Liver (tissue), 9 donors: ENCODE data around the gene PDZD2. TPM values are rescaled to one million over a fixed set of nuclear protein-coding genes. Genes with fewer than 3 reads are reported as not detected.

ENCODE experiments used
- DNase-seq: peaks from one replicate; pipeline ENCODE4 v3.0.0-alpha.2; 2017; ENCODE audit warnings: low spot score
- H3K27ac ChIP-seq, 2 donors: one replicate each; pipeline ENCODE4 v1.7.0; 2013; ENCODE audit warnings: inconsistent platforms in 2 of 2, low read length in 2 of 2, control low read depth in 1 of 2, low read depth in 1 of 2, mild to moderate bottlenecking in 1 of 2
- H3K27me3 ChIP-seq, 4 donors: one replicate each; pipeline versions ENCODE4 v1.6.1 to v1.7.0; 2013; ENCODE audit warnings: low read length in 3 of 4, inconsistent platforms in 1 of 4, mild to moderate bottlenecking in 1 of 4, moderate library complexity in 1 of 4; ENCODE audit not compliant: control insufficient read depth in 4 of 4, insufficient read depth in 4 of 4
- H3K36me3 ChIP-seq, 4 donors: one replicate each; pipeline versions ENCODE4 v1.6.1 to v1.7.0; 2013; ENCODE audit warnings: low read length in 3 of 4, mild to moderate bottlenecking in 3 of 4, low read depth in 1 of 4, moderate library complexity in 1 of 4; ENCODE audit not compliant: control insufficient read depth in 4 of 4, insufficient read depth in 3 of 4
- H3K4me1 ChIP-seq, 4 donors: one replicate each; pipeline versions ENCODE4 v1.6.1 to v1.7.0; 2013; ENCODE audit warnings: low read length in 3 of 4, mild to moderate bottlenecking in 3 of 4, moderate library complexity in 1 of 4; ENCODE audit not compliant: control insufficient read depth in 4 of 4, insufficient read depth in 4 of 4
- H3K4me3 ChIP-seq, 3 donors: one replicate each; pipeline versions ENCODE4 v1.6.1 to v1.7.0; 2013; ENCODE audit warnings: low read length in 3 of 3, control low read depth in 1 of 3, low read depth in 1 of 3, mild to moderate bottlenecking in 1 of 3
- H3K9ac ChIP-seq, 2 donors: one replicate each; pipeline ENCODE4 v1.7.0; 2013; ENCODE audit warnings: low read length in 2 of 2, mild to moderate bottlenecking in 2 of 2, moderate library complexity in 2 of 2, control low read depth in 1 of 2, low read depth in 1 of 2
- H3K9me3 ChIP-seq, 4 donors: one replicate each; pipeline versions ENCODE4 v1.6.1 to v1.7.0; 2013; ENCODE audit warnings: low read length in 3 of 4; ENCODE audit not compliant: control insufficient read depth in 4 of 4
- EGR1 ChIP-seq, 2 donors: IDR thresholded peaks; 2 replicates each; pipeline ENCODE4 v1.6.1; 2016 to 2018; ENCODE audit warnings: antibody characterized with exemption in 2 of 2, low read depth in 2 of 2
- FOXA1 ChIP-seq: IDR thresholded peaks from 2 replicates; pipeline ENCODE4 v1.6.1; 2016; ENCODE audit warnings: antibody characterized with exemption
- FOXA2 ChIP-seq: IDR thresholded peaks from 2 replicates; pipeline ENCODE4 v1.6.1; 2016; ENCODE audit warnings: antibody characterized with exemption
- GABPA ChIP-seq, 2 donors: IDR thresholded peaks in 1 of 2; conservative IDR thresholded peaks in 1 of 2; 2 replicates each; pipeline ENCODE4 v1.6.1; 2016; ENCODE audit warnings: antibody characterized with exemption in 2 of 2, mild to moderate bottlenecking in 1 of 2, moderate library complexity in 1 of 2
- HNF4A ChIP-seq, 2 donors: conservative IDR thresholded peaks; 2 replicates each; pipeline ENCODE4 v1.6.1; 2016; ENCODE audit warnings: antibody characterized with exemption in 2 of 2, mild to moderate bottlenecking in 2 of 2
- HNF4G ChIP-seq: IDR thresholded peaks from 2 replicates; pipeline ENCODE4 v1.6.1; 2016; ENCODE audit warnings: antibody characterized with exemption
- JUND ChIP-seq, 2 donors: IDR thresholded peaks; 2 replicates each; pipeline ENCODE4 v1.6.1; 2016; ENCODE audit warnings: antibody characterized with exemption in 2 of 2
- NR2F2 ChIP-seq: IDR thresholded peaks from 2 replicates; pipeline ENCODE4 v1.6.1; 2016; ENCODE audit warnings: antibody characterized with exemption
- RXRA ChIP-seq, 2 donors: IDR thresholded peaks; 2 replicates each; pipeline ENCODE4 v1.6.1; 2017 to 2018; ENCODE audit warnings: antibody characterized with exemption in 2 of 2, mild to moderate bottlenecking in 1 of 2
- YY1 ChIP-seq: IDR thresholded peaks from 2 replicates; pipeline ENCODE4 v1.6.1; 2016; ENCODE audit warnings: antibody characterized with exemption, mild to moderate bottlenecking
- WGBS: extraction: QIAGEN DNeasy Blood & Tissue Kit; methylation state at CpG from one replicate; pipeline ENCODE4 v1.1.7; 2013; 5-methylcytosine and 5-hydroxymethylcytosine counted together
- polyA plus RNA-seq, 2 donors: library from polyadenylated mRNA; stranded (reverse) in 1 of 2; unstranded in 1 of 2; fragments of 200-250 nt in 1 of 2; fragments of >200 nt in 1 of 2; fragmentation: Nextera tagmentation in 1 of 2; extraction: Ambion mirVana in 1 of 2; gene quantifications; one replicate each; pipeline versions ENCODE4 v1.2.1 to v1.2.3, GENCODE V29; 2013 to 2015
- total RNA-seq, 2 donors: library from RNA; depleted of rRNA; stranded (reverse); fragments of >200 nt; gene quantifications; one replicate each; pipeline ENCODE4 v1.2.3, GENCODE V29; 2014
- TF ChIP-seq, protein P1 (sequence below): IDR thresholded peaks from 2 replicates; pipeline ENCODE4 v1.6.1; 2016; ENCODE audit warnings: antibody characterized with exemption
- TF ChIP-seq, protein P2 (sequence below): fragments of 150-350 bp; IDR thresholded peaks from 2 replicates; pipeline ENCODE4 v1.5.1; 2017; ENCODE audit warnings: improper control_type of control experiment, low read depth, low read length; ENCODE audit not compliant: missing input control
- TF ChIP-seq, protein P3 (sequence below): IDR thresholded peaks from 2 replicates; pipeline ENCODE4 v1.6.1; 2016; ENCODE audit warnings: antibody characterized with exemption
- TF ChIP-seq, protein P4 (sequence below): IDR thresholded peaks from 2 replicates; pipeline ENCODE4 v1.6.1; 2016; ENCODE audit warnings: antibody characterized with exemption, mild to moderate bottlenecking
- donor health status: healthy.
- donor health status: healthy.
- donor health status: healthy.
- donor health status: healthy.
- donor health status: healthy.

The PDZD2 gene
- total and polyA plus RNA-seq, 4 donors = 0.27 to 1.1 (median 0.54) TPM

DNA sequence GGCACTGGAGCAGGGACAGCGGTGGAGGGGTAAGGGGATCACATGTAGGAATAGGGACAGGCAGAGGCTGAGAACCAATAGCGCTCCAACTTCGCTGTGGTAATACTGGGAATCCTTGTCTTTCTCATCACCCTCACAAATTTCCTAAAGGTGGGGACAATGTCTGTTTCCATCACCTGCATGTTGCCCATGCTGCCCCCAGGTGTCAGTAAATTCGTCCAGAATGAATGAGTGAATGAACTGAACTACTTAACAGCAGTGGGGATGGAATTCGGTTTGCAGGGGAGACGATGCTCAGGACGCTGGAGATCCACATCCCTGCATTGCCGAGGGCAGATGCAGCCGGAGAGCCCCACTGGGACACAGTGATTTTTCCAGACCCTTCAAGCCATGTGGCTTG lies 129.9 kb downstream of the PDZD2 start:
- Histone ChIP-seq H3K36me3 (no peaks in the 10 kb centered on the region), H3K27ac (no peak overlapping the region), H3K9me3 (no peaks in the 10 kb centered on the region), H3K4me1 (no peaks in the 10 kb centered on the region), H3K27me3 (peaks cover 0 to 4% (median 0%) of the 10 kb centered on the region in 4 donors), H3K4me3 (no peak overlapping the region), H3K9ac (no peak overlapping the region)
- TF ChIP-seq GABPA (IDR thresholded peaks at IDR 0.05 in 1 of 2, conservative IDR thresholded peaks at IDR 0.05 in 1 of 2) (no peak), FOXA1 (no peak), EGR1 (IDR thresholded peaks at IDR 0.05; ENCODE audit: low read depth in 2 of 2) (no peak), HNF4G (no peak), YY1 (no peak), FOXA2 (no peak), NR2F2 (no peak), JUND (IDR thresholded peaks at IDR 0.05) (no peak), RXRA (IDR thresholded peaks at IDR 0.05) (no peak)
- TF ChIP-seq, protein P1, sequence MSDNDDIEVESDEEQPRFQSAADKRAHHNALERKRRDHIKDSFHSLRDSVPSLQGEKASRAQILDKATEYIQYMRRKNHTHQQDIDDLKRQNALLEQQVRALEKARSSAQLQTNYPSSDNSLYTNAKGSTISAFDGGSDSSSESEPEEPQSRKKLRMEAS = no peak
- TF ChIP-seq, protein P2, sequence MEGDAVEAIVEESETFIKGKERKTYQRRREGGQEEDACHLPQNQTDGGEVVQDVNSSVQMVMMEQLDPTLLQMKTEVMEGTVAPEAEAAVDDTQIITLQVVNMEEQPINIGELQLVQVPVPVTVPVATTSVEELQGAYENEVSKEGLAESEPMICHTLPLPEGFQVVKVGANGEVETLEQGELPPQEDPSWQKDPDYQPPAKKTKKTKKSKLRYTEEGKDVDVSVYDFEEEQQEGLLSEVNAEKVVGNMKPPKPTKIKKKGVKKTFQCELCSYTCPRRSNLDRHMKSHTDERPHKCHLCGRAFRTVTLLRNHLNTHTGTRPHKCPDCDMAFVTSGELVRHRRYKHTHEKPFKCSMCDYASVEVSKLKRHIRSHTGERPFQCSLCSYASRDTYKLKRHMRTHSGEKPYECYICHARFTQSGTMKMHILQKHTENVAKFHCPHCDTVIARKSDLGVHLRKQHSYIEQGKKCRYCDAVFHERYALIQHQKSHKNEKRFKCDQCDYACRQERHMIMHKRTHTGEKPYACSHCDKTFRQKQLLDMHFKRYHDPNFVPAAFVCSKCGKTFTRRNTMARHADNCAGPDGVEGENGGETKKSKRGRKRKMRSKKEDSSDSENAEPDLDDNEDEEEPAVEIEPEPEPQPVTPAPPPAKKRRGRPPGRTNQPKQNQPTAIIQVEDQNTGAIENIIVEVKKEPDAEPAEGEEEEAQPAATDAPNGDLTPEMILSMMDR = no peak
- TF ChIP-seq, protein P3, sequence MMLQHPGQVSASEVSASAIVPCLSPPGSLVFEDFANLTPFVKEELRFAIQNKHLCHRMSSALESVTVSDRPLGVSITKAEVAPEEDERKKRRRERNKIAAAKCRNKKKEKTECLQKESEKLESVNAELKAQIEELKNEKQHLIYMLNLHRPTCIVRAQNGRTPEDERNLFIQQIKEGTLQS = no peak
- TF ChIP-seq, protein P4, sequence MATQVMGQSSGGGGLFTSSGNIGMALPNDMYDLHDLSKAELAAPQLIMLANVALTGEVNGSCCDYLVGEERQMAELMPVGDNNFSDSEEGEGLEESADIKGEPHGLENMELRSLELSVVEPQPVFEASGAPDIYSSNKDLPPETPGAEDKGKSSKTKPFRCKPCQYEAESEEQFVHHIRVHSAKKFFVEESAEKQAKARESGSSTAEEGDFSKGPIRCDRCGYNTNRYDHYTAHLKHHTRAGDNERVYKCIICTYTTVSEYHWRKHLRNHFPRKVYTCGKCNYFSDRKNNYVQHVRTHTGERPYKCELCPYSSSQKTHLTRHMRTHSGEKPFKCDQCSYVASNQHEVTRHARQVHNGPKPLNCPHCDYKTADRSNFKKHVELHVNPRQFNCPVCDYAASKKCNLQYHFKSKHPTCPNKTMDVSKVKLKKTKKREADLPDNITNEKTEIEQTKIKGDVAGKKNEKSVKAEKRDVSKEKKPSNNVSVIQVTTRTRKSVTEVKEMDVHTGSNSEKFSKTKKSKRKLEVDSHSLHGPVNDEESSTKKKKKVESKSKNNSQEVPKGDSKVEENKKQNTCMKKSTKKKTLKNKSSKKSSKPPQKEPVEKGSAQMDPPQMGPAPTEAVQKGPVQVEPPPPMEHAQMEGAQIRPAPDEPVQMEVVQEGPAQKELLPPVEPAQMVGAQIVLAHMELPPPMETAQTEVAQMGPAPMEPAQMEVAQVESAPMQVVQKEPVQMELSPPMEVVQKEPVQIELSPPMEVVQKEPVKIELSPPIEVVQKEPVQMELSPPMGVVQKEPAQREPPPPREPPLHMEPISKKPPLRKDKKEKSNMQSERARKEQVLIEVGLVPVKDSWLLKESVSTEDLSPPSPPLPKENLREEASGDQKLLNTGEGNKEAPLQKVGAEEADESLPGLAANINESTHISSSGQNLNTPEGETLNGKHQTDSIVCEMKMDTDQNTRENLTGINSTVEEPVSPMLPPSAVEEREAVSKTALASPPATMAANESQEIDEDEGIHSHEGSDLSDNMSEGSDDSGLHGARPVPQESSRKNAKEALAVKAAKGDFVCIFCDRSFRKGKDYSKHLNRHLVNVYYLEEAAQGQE = no peak
- WGBS = 70% methylated on average over 9 of the region's 9 CpGs
- DNase-seq = no peak

DNA sequence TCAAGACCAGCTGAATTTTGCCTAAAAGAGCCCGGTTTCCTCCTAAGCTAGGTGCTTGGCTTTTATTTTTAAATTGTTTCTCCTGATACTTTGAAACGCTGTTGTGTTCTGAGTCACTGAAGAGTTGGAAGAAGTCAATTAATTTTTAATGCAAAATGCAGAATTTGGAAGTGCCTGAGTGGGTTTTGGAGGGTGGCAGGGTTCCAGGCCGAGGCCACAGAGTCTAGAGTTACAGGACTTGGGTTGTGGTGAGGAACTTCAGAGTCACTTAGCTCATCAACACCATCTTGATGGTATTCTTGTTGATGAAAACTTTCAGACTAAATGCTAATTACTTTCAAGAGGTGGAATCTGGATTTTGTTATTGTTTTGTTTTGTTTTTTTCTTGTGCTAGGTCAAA lies 130.6 kb downstream of the PDZD2 start:
- WGBS = 66% methylated on average over 3 of the region's 3 CpGs
- TF ChIP-seq, protein P1 = no peak
- no peak for TF ChIP-seq HNF4A (conservative IDR thresholded peaks at IDR 0.05)
- TF ChIP-seq, protein P3 = no peak
- no peak for DNase-seq
- no peaks in the 10 kb centered on the region for H3K4me1 ChIP-seq
- no peak overlapping the region for H3K9ac ChIP-seq
- H3K4me3 ChIP-seq = no peak overlapping the region
- peaks cover 0 to 4% (median 0%) of the 10 kb centered on the region in 4 donors for H3K27me3 ChIP-seq
- no peaks in the 10 kb centered on the region for H3K36me3 ChIP-seq
- H3K27ac ChIP-seq = no peak overlapping the region
- H3K9me3 ChIP-seq = no peaks in the 10 kb centered on the region
